DND-41 (cell line): ENCODE data around the gene TH.

ENCODE experiments used
- ATAC-seq: fragments of 200-7000 bp; cut with Tn5 transposase; 3 replicates; pipeline ENCODE4 v1.9.1; 2021; ENCODE audit warnings: low read depth; ENCODE audit not compliant: insufficient read depth
- DNase-seq: peaks from one replicate; pipeline ENCODE4 v3.0.0-alpha.2; 2020
- H2AFZ ChIP-seq: 2 replicates; pipeline ENCODE4 v1.6.0; 2012; ENCODE audit warnings: low read depth, low read length
- H3K27ac ChIP-seq: 2 replicates; pipeline ENCODE4 v1.5.1; 2012; ENCODE audit warnings: low read length, inconsistent platforms
- H3K27me3 ChIP-seq: fragments of 200-600 bp; sonication (generic); 2 replicates; pipeline ENCODE4 v1.6.0; 2012; ENCODE audit warnings: low read length, mild to moderate bottlenecking, inconsistent platforms; ENCODE audit not compliant: insufficient read depth, poor library complexity
- H3K36me3 ChIP-seq: 2 replicates; pipeline ENCODE4 v1.5.1; 2012; ENCODE audit warnings: low read length, inconsistent platforms; ENCODE audit not compliant: insufficient read depth
- H3K4me1 ChIP-seq: 2 replicates; pipeline ENCODE4 v1.5.1; 2012; ENCODE audit warnings: mild to moderate bottlenecking, low read length; ENCODE audit not compliant: insufficient read depth
- H3K4me2 ChIP-seq: 2 replicates; pipeline ENCODE4 v1.6.0; 2012; ENCODE audit warnings: mild to moderate bottlenecking, moderate library complexity, low read length, inconsistent platforms; ENCODE audit not compliant: insufficient read depth
- H3K4me3 ChIP-seq, 2 experiments: fragments of 200-600 bp in 1 of 2; shearing (Covaris generic) in 1 of 2; 2 replicates each; pipeline ENCODE4 v1.5.1; 2012 to 2016; ENCODE audit warnings: inconsistent platforms in 2 of 2, low read length in 2 of 2, mild to moderate bottlenecking in 2 of 2, low read depth in 1 of 2, moderate library complexity in 1 of 2
- H3K79me2 ChIP-seq: 2 replicates; pipeline ENCODE4 v1.6.0; 2012; ENCODE audit warnings: low read length, inconsistent platforms; ENCODE audit not compliant: insufficient read depth
- H3K9ac ChIP-seq: 2 replicates; pipeline ENCODE4 v1.6.0; 2012; ENCODE audit warnings: low read depth, mild to moderate bottlenecking, inconsistent platforms, low read length, moderate library complexity
- H3K9me3 ChIP-seq: 2 replicates; pipeline ENCODE4 v1.5.1; 2012; ENCODE audit warnings: low read length, moderate library complexity, mild to moderate bottlenecking, inconsistent platforms; ENCODE audit not compliant: insufficient read depth, severe bottlenecking
- H4K20me1 ChIP-seq: 2 replicates; pipeline ENCODE4 v1.6.0; 2012; ENCODE audit warnings: low read length; ENCODE audit not compliant: insufficient read depth
- CTCF ChIP-seq: IDR thresholded peaks from 2 replicates; pipeline ENCODE4 v1.5.1; 2012; ENCODE audit warnings: borderline replicate concordance, low read length, moderate library complexity, mild to moderate bottlenecking; ENCODE audit not compliant: poor library complexity, severe bottlenecking; ENCODE audit errors: extremely low read depth
- EZH2 ChIP-seq: IDR thresholded peaks from 3 replicates; pipeline ENCODE4 v1.6.1; 2012; ENCODE audit warnings: borderline replicate concordance, low read depth, mild to moderate bottlenecking, moderate library complexity, low read length, inconsistent platforms; ENCODE audit not compliant: severe bottlenecking

TH gene

DNA sequence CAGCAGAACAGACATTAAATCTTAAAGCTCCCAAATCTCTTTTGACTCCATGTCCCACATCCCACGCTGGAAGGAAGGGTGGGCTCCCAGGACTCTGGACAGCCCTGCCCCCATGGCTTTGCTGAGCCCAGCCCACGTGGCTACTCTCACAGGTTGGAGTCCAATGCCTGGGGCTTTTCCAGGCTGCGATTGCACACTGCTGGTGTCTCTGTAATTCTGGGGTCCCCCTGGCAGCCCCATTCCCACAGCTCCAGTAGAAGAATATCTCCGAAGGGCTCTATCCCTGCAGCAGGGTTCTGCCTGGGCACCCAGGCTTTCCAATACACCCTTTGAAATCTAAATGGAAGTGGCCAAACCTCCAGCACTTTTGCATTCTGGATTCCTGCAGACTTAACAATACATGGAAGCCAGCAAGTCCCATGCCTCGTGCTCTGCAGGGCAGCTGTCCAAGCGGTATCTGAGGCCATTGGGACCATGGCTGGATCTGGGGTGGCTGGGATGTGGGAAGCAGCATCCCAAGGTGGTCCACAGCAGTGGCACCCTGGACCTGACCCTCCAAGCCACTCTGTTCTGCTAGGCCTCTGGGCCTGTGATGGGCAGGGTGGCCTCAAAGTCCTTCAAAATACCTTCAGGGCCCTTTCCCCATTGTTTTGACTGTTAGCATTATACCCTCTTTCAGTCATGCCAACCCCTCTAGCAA lies 47.9 kb upstream of the TH start:
- ATAC-seq (no peak), DNase-seq (no peak)
- Histone ChIP-seq H3K27ac (no peak overlapping the region), H3K4me2 (no peak overlapping the region), H3K9ac (no peak overlapping the region), H3K9me3 (no peaks in the 10 kb centered on the region), H3K79me2 (no peaks in the 10 kb centered on the region), H4K20me1 (no peaks in the 10 kb centered on the region), H3K27me3 (no peaks in the 10 kb centered on the region), H2AFZ (no peak overlapping the region), H3K4me3 (no peak overlapping the region), H3K4me1 (no peaks in the 10 kb centered on the region), H3K36me3 (no peaks in the 10 kb centered on the region)
- TF ChIP-seq CTCF, result no peak
- TF ChIP-seq EZH2, result no peak

DNA sequence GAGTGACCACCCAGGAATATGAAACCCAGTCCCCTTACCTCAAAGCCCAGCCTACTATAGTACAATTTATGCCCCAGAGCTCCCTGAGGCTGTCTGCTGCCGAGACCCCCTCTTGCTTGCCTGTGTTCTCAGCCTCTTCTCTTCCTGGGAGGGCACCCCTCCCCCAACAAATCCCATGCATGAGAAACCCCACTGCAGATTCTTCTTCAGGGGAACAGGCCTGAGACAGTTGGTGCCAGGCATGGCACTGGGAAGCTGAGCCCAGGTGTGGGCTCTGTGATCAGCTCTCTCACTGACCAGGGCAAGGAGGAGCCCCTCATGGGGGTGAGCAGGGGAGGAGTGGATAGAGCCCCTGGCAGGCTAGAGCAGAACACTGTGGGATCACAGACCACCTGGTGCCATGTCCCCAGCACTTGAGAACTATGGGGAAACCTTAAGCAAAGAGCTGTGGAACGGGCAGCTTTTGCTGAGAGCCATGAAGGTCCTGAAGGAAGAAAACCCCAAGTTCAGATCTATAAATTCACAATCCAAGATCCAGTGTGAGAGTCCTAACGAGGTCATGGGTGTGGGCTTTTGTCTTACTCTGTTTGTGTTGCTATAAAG lies 46.5 kb upstream of the TH start:
- no peaks in the 10 kb centered on the region for H4K20me1 ChIP-seq

GRCh38 chr11:2217211-2218030 lies 45.8 kb upstream of the TH start:
- ATAC-seq (no peak), DNase-seq (no peak)
- Histone ChIP-seq H3K9me3 (no peaks in the 10 kb centered on the region), H3K4me1 (peaks cover 20% of the 10 kb centered on the region), H3K4me2 (no peak overlapping the region), H2AFZ (no peak overlapping the region), H4K20me1 (no peaks in the 10 kb centered on the region), H3K27me3 (no peaks in the 10 kb centered on the region), H3K79me2 (no peaks in the 10 kb centered on the region), H3K4me3 (no peak overlapping the region), H3K27ac (no peak overlapping the region), H3K9ac (no peak overlapping the region), H3K36me3 (no peaks in the 10 kb centered on the region)
- TF ChIP-seq EZH2 (no peak), CTCF (no peak)

More for the DNA sequence above, 46.5 kb upstream of the TH start:
- no peak overlapping the region for H3K9ac ChIP-seq
- H3K79me2 ChIP-seq, result no peaks in the 10 kb centered on the region
- H3K9me3 ChIP-seq, result no peaks in the 10 kb centered on the region
- H3K4me2 ChIP-seq, result no peak overlapping the region
- no peak for TF ChIP-seq EZH2
- TF ChIP-seq CTCF, result no peak
- peaks cover 13% of the 10 kb centered on the region for H3K4me1 ChIP-seq
- ATAC-seq (no peak), DNase-seq (no peak)
- no peaks in the 10 kb centered on the region for H3K27me3 ChIP-seq
- no peak overlapping the region for H3K4me3 ChIP-seq
- H3K36me3 ChIP-seq, result no peaks in the 10 kb centered on the region
- H3K27ac ChIP-seq, result no peak overlapping the region
- H2AFZ ChIP-seq, result no peak overlapping the region
